ENCODE measurements around the gene DUT.

DNA sequence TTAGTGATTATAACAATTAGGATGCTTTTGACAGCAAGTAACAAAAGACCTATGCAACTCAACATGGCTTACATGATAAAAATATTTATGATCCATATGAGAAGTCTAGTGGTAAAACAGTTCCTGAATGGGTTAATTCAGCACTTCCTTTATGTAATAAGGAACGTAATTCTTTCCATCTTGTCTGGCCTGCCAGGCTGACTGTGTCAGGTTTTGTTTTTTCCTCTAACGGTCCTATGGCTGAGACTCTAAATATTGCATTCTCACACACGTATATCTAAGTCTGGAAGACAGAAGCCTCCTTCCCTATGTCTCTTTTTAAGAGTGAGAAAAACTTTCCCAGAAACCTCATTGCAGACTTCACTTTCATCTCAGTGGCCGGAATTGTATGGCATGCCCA, 50.6 kb downstream of the DUT start:
- TF ChIP-seq EP300 (IDR thresholded peaks at IDR 0.05; ENCODE audit: borderline replicate concordance) (no peak), TEAD4 (IDR thresholded peaks at IDR 0.05) (no peak), TAF1 (IDR thresholded peaks at IDR 0.05; ENCODE audit: low read depth) (no peak)
- TF ChIP-seq, protein P1, sequence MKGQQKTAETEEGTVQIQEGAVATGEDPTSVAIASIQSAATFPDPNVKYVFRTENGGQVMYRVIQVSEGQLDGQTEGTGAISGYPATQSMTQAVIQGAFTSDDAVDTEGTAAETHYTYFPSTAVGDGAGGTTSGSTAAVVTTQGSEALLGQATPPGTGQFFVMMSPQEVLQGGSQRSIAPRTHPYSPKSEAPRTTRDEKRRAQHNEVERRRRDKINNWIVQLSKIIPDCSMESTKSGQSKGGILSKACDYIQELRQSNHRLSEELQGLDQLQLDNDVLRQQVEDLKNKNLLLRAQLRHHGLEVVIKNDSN (IDR thresholded peaks at IDR 0.05): no peak
